ENCODE data around the gene PRUNE2.

The PRUNE2 gene

GRCh38 chr9:76817489-76817888 lies 88.4 kb downstream of the PRUNE2 start:
- TF ChIP-seq, protein P1, sequence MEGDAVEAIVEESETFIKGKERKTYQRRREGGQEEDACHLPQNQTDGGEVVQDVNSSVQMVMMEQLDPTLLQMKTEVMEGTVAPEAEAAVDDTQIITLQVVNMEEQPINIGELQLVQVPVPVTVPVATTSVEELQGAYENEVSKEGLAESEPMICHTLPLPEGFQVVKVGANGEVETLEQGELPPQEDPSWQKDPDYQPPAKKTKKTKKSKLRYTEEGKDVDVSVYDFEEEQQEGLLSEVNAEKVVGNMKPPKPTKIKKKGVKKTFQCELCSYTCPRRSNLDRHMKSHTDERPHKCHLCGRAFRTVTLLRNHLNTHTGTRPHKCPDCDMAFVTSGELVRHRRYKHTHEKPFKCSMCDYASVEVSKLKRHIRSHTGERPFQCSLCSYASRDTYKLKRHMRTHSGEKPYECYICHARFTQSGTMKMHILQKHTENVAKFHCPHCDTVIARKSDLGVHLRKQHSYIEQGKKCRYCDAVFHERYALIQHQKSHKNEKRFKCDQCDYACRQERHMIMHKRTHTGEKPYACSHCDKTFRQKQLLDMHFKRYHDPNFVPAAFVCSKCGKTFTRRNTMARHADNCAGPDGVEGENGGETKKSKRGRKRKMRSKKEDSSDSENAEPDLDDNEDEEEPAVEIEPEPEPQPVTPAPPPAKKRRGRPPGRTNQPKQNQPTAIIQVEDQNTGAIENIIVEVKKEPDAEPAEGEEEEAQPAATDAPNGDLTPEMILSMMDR (conservative IDR thresholded peaks at IDR 0.05; ENCODE audit: low read depth, low read length), result no peak
- DNase-seq (ENCODE audit: low read depth), result no peak
- H3K4me3 ChIP-seq (ENCODE audit: low read length), result no peak overlapping the region

GRCh38 chr9:76812591-76812990 lies 93.3 kb downstream of the PRUNE2 start:
- TF ChIP-seq, protein P1 (conservative IDR thresholded peaks at IDR 0.05; ENCODE audit: low read depth, low read length), result no peak
- no peak for DNase-seq (ENCODE audit: low read depth)
- no peak overlapping the region for H3K4me3 ChIP-seq (ENCODE audit: low read length)

DNA sequence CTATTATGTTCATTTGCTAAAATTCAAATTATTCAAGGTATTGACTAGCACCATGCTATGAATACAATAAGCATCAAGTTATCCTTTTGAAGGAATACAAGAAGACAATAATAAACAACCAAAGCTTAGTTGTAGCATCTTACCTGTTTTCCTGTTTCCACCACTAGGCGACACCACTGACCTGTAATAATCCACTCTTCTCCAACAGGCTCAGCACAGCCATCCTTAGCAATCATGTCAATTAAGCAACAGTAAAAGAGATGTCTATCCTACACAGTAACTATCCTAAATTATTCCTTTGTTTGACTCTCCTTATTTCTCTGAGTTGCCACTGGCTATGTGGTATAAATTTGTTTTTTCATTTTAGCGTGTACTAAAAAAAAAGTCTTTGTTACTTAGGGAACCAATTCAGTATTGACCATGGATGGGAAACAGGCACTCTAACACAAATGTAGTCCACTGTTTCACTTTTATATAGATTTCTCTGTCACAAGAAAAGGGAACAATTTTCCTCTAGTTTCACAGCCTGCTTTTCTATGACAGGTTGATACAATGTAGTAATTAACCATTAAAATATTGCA lies 95.4 kb downstream of the PRUNE2 start:
- H3K4me3 ChIP-seq (ENCODE audit: low read length), result no peak overlapping the region
- no peak for DNase-seq (ENCODE audit: low read depth)
- TF ChIP-seq, protein P1 (conservative IDR thresholded peaks at IDR 0.05; ENCODE audit: low read depth, low read length), result peak; percentile 86

DNA sequence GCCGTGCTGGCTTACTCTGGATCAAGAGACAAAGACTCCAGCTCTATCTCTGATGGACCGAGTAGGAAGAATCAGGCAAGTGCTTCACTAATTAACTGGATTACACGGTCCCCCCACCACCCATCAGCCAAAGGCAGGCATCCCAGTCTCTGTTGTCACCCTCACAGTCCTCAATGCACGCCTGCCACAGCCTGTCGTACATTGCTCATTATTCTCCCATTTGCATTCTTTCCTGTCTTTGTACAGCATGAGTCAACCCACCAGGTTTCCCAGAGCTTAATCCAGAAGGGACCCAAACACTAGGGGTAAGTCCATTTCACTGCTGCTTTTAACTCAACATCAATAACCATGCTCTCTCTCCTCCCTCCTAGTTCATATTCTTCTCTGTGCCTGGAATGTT lies 97.3 kb downstream of the PRUNE2 start:
- DNase-seq (ENCODE audit: low read depth), result no peak
- TF ChIP-seq, protein P1 (conservative IDR thresholded peaks at IDR 0.05; ENCODE audit: low read depth, low read length), result no peak
- no peak overlapping the region for H3K4me3 ChIP-seq (ENCODE audit: low read length)

DNA sequence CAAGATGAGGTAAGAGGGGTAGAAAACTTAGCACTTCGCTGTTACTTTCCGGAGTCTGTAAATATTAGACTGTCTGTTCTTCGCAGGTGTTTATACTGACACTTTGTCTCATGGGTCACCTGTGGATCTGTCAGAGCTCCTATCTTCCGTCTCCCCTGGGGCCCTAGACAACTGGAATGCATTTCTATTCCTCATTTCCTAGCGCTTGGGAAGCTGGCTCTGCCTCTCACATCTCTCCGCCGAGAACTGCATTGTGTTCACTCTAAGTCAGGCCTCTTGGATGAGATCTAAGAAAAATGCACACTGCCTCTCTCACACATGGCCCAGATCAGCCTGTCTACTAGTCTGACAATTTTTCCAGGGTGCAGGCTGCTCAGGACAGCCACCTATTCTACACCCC lies 102.2 kb downstream of the PRUNE2 start:
- TF ChIP-seq, protein P1 (conservative IDR thresholded peaks at IDR 0.05; ENCODE audit: low read depth, low read length), result no peak
- no peak for DNase-seq (ENCODE audit: low read depth)
- H3K4me3 ChIP-seq (ENCODE audit: low read length), result no peak overlapping the region

DNA sequence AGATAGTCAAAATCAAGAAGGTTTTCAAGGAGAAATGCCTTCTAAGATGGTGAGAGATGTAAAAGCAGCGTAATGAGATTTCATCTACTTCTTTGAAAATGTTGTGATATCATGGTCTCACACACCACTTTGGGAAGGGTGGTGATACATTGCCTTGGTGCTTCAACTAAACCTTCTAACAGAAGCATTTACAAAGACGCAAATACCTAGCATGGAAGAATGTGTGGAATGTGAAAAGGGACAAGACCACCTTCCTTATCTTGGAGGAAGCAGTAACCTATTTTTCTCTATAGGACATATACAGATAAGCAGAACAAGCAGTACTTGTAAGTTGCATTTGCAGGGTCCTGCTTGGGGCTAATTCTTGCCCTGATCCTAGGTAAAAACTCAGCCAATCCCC lies 102.8 kb downstream of the PRUNE2 start:
- H3K4me3 ChIP-seq (ENCODE audit: low read length), result no peak overlapping the region
- TF ChIP-seq, protein P1 (conservative IDR thresholded peaks at IDR 0.05; ENCODE audit: low read depth, low read length), result no peak
- DNase-seq (ENCODE audit: low read depth), result no peak

DNA sequence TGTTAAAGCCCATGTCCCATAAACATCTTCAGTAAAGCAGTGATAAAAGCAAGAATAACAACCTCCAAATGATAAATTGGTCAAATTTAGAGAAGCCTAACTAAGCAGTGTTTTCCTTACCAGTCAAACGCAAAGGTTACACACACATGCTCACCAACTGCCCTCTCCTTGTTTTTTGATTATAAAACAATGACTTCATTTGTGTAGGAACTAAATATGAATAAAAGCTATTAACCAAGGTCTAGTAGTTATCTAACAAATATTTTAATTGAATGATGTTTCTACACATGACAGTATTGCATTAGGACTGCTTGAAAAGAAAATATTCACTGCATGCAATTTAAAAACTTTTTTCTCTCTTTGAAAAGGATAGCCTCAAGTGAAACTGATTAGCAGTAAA lies 105.0 kb downstream of the PRUNE2 start:
- DNase-seq (ENCODE audit: low read depth), result no peak
- TF ChIP-seq, protein P1 (conservative IDR thresholded peaks at IDR 0.05; ENCODE audit: low read depth, low read length), result no peak
- no peak overlapping the region for H3K4me3 ChIP-seq (ENCODE audit: low read length)

All from retinal pigment epithelial cell (primary cell).